Rectal smooth muscle tissue (tissue), 1 donor: ENCODE results near the gene SLC7A1.

Experiments used
- H3K27ac ChIP-seq: one replicate; pipeline ENCODE4 v1.7.0; 2013; ENCODE audit warnings: low read depth, low read length, inconsistent platforms
- H3K27me3 ChIP-seq: one replicate; pipeline ENCODE4 v1.7.0; 2013; ENCODE audit warnings: low read length; ENCODE audit not compliant: control insufficient read depth, insufficient read depth
- H3K36me3 ChIP-seq: one replicate; pipeline ENCODE4 v1.7.0; 2013; ENCODE audit warnings: low read length; ENCODE audit not compliant: control insufficient read depth, insufficient read depth
- H3K4me1 ChIP-seq: one replicate; pipeline ENCODE4 v1.7.0; 2013; ENCODE audit warnings: low read length; ENCODE audit not compliant: control insufficient read depth, insufficient read depth
- H3K4me3 ChIP-seq: one replicate; pipeline ENCODE4 v1.7.0; 2013; ENCODE audit warnings: low read length
- H3K9ac ChIP-seq: one replicate; pipeline ENCODE4 v1.7.0; 2013; ENCODE audit warnings: low read length

SLC7A1 gene

GRCh38 chr13:29483623-29484022, 111.9 kb downstream of the SLC7A1 start:
- Histone ChIP-seq H3K27me3 (no peaks in the 10 kb centered on the region), H3K9ac (no peak overlapping the region), H3K27ac (no peak overlapping the region), H3K4me3 (no peak overlapping the region), H3K36me3 (no peaks in the 10 kb centered on the region), H3K4me1 (no peaks in the 10 kb centered on the region)

DNA sequence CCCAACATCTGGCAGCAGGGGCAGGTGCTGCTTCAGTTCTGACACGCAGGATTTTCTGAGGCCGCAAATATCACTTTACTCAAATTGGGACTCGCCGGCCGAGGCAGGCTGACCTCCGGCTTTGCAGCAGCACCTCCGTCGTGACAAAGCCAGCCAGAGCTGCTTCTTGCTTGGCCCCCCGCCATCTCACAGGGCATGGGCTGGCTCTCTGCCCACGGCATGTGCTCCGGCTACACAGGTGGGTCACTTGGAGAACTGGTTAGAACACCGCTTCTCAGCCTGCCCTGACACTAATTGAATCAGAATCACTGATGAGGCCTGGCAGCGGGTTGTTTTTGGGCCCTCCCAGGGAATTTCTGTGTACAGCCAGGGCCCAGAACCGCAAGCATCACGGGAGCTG, 112.3 kb downstream of the SLC7A1 start:
- no peak overlapping the region for H3K27ac ChIP-seq
- no peaks in the 10 kb centered on the region for H3K27me3 ChIP-seq
- no peak overlapping the region for H3K9ac ChIP-seq
- H3K4me1 ChIP-seq: no peaks in the 10 kb centered on the region
- no peak overlapping the region for H3K4me3 ChIP-seq
- no peaks in the 10 kb centered on the region for H3K36me3 ChIP-seq

DNA sequence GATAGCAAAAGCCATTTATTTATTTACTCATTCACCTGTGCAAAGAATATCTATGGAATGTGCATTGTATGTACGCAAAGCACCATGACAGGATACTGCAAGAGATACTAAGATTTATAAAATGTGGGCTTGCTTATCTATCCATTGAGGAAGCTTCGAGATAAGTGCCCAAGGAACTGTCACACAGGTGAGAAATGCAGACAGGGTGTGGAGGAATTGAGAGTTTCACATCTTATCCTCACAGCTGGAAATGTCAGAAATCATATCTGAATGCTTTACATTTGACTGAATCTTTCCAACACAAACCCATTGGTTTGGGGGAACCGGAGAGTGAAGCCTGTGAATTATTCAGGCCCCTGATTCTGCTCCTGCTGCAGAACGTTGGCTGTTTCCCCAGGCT, 113.0 kb downstream of the SLC7A1 start:
- Histone ChIP-seq H3K27ac (no peak overlapping the region), H3K4me3 (no peak overlapping the region), H3K27me3 (no peaks in the 10 kb centered on the region), H3K36me3 (no peaks in the 10 kb centered on the region), H3K4me1 (no peaks in the 10 kb centered on the region), H3K9ac (no peak overlapping the region)

DNA sequence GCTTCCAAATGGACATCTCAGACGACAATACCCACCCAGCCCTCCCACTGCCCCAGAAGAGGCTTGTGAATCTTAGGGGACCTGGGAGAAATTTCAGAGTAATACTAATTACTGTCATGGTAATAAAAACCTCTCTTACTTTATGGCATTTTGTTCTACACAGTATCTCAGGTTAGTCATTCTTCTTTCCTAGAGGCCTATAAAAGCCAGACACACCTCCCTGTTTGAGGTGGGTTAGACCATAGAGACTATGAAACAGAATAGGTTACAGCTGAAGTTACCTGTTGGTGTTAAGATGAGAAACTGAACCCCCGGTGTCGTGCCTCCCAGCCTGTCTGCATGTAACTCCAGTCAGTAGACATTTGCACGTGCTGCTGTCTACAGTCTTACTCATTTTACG, 113.9 kb downstream of the SLC7A1 start:
- H3K27me3 ChIP-seq: no peaks in the 10 kb centered on the region

GRCh38 chr13:29480893-29481525, 114.5 kb downstream of the SLC7A1 start:
- Histone ChIP-seq H3K27me3 (no peaks in the 10 kb centered on the region), H3K9ac (no peak overlapping the region), H3K27ac (no peak overlapping the region), H3K4me1 (no peaks in the 10 kb centered on the region), H3K4me3 (no peak overlapping the region), H3K36me3 (no peaks in the 10 kb centered on the region)

More for the DNA sequence above, 113.9 kb downstream of the SLC7A1 start:
- Histone ChIP-seq H3K36me3 (no peaks in the 10 kb centered on the region), H3K27ac (no peak overlapping the region), H3K9ac (no peak overlapping the region), H3K4me3 (no peak overlapping the region), H3K4me1 (no peaks in the 10 kb centered on the region)

- Histone ChIP-seq H3K4me3 (no peak overlapping the region), H3K4me1 (no peaks in the 10 kb centered on the region)
Measured at GRCh38 chr13:29479716-29480492, 115.6 kb downstream of the SLC7A1 start.

GRCh38 chr13:29476046-29476445, 119.4 kb downstream of the SLC7A1 start:
- Histone ChIP-seq H3K27me3 (no peaks in the 10 kb centered on the region), H3K4me1 (no peaks in the 10 kb centered on the region), H3K36me3 (no peaks in the 10 kb centered on the region), H3K27ac (no peak overlapping the region), H3K9ac (no peak overlapping the region), H3K4me3 (no peak overlapping the region)

More at GRCh38 chr13:29479716-29480492, 115.6 kb downstream of the SLC7A1 start:
- H3K27ac ChIP-seq: no peak overlapping the region
- H3K9ac ChIP-seq: no peak overlapping the region
- H3K36me3 ChIP-seq: no peaks in the 10 kb centered on the region
- no peaks in the 10 kb centered on the region for H3K27me3 ChIP-seq

DNA sequence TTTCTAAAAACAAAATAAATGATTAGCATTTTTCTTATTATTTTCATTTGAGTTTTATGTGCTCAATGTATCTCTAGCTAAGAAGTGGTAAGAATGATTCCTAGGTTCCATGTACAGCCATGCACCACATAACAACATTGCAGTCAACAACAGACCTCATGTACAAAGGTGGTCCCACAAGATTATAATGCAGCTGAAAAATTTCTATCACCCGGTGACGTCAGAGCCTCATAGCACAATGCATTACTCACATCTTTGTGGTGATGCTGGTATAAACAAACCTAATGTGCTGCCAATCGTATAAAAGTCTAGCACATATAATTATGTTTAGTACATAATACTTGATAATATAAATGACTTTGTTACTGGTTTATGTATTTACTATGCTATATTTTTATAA, 120.5 kb downstream of the SLC7A1 start:
- H3K27me3 ChIP-seq: no peaks in the 10 kb centered on the region
- H3K9ac ChIP-seq: no peak overlapping the region
- H3K36me3 ChIP-seq: no peaks in the 10 kb centered on the region
- H3K27ac ChIP-seq: no peak overlapping the region
- no peaks in the 10 kb centered on the region for H3K4me1 ChIP-seq
- H3K4me3 ChIP-seq: no peak overlapping the region

GRCh38 chr13:29473166-29473565, 122.3 kb downstream of the SLC7A1 start:
- H3K36me3 ChIP-seq: no peaks in the 10 kb centered on the region
- no peak overlapping the region for H3K9ac ChIP-seq
- no peaks in the 10 kb centered on the region for H3K27me3 ChIP-seq
- H3K27ac ChIP-seq: no peak overlapping the region
- H3K4me3 ChIP-seq: no peak overlapping the region
- no peaks in the 10 kb centered on the region for H3K4me1 ChIP-seq

DNA sequence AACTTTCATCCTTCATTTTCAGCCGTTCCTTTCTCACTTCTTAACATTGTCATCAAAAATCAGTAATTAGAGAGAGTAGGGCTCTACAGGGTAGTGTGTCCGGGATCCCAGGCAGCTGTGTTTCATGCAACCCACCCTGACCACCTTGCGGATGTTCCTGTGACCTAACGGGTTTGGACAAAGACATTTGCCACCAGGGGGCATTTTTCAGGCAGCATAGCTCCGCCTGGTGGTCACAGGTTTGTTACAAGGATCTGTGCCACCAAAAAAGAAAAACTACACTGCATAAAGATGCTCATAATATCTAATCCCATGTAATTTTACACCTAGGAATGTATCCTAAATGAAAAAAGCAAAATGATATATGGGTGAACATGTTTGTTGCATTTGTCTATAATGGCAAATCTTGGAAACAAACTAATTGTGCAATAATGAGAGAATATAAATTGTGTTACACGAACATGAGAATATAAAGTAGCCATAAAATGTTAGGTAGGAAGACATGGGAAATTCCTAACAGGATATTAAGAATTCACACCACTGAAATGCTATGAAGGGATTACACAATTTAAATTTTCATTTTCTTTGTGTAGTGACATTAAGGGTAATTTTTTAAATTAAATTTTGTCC, 123.0 kb downstream of the SLC7A1 start:
- Histone ChIP-seq H3K27ac (no peak overlapping the region), H3K4me1 (no peaks in the 10 kb centered on the region), H3K4me3 (no peak overlapping the region), H3K36me3 (no peaks in the 10 kb centered on the region), H3K9ac (no peak overlapping the region), H3K27me3 (no peaks in the 10 kb centered on the region)

GRCh38 chr13:29471551-29471950, 123.9 kb downstream of the SLC7A1 start:
- Histone ChIP-seq H3K36me3 (no peaks in the 10 kb centered on the region), H3K9ac (no peak overlapping the region), H3K27me3 (no peaks in the 10 kb centered on the region), H3K27ac (no peak overlapping the region), H3K4me3 (no peak overlapping the region), H3K4me1 (no peaks in the 10 kb centered on the region)

- H3K36me3 ChIP-seq: no peaks in the 10 kb centered on the region
- no peak overlapping the region for H3K27ac ChIP-seq
- no peak overlapping the region for H3K9ac ChIP-seq
- H3K4me1 ChIP-seq: peaks cover 9% of the 10 kb centered on the region
- peaks cover 3% of the 10 kb centered on the region for H3K27me3 ChIP-seq
- H3K4me3 ChIP-seq: no peak overlapping the region
Measured at GRCh38 chr13:29465741-29466293, 129.7 kb downstream of the SLC7A1 start.
